CD14-positive monocyte (primary cell): Measurements from ENCODE around the gene APOBEC2. TPM values are rescaled to one million over a fixed set of nuclear protein-coding genes. Genes with fewer than 3 reads are reported as not detected.

ENCODE experiments used
- DNase-seq, 3 donors: peaks; one replicate each; pipeline ENCODE4 v3.0.0-alpha.2; 2011 to 2022
- H2AFZ ChIP-seq: 2 replicates; pipeline ENCODE4 v1.6.0; 2012; ENCODE audit warnings: mild to moderate bottlenecking, low read depth, low read length, inconsistent platforms; ENCODE audit not compliant: insufficient read depth, poor library complexity, severe bottlenecking
- H3K27ac ChIP-seq, 2 donors: 1 replicate in 1 of 2; 2 replicates in 1 of 2; pipeline ENCODE4 v1.5.1; 2012 to 2013; ENCODE audit warnings: low read length in 2 of 2, control low read depth in 1 of 2, inconsistent platforms in 1 of 2, low read depth in 1 of 2, mild to moderate bottlenecking in 1 of 2
- H3K27me3 ChIP-seq, 2 donors: one replicate each; pipeline versions ENCODE4 v1.6.0 to v1.6.1; 2011 to 2013; ENCODE audit warnings: low read length in 2 of 2; ENCODE audit not compliant: control insufficient read depth in 2 of 2, insufficient read depth in 2 of 2
- H3K36me3 ChIP-seq, 2 donors: replicated peaks in 1 of 2; 1 replicate in 1 of 2; 2 replicates in 1 of 2; pipeline versions ENCODE4 v1.5.1 to v1.6.1; 2012 to 2013; ENCODE audit warnings: low read length in 2 of 2, control low read depth in 1 of 2, inconsistent platforms in 1 of 2, mild to moderate bottlenecking in 1 of 2; ENCODE audit not compliant: insufficient read depth in 2 of 2, control insufficient read depth in 1 of 2
- H3K4me1 ChIP-seq, 2 donors: 1 replicate in 1 of 2; 2 replicates in 1 of 2; pipeline versions ENCODE4 v1.5.1 to v1.6.1; 2012 to 2013; ENCODE audit warnings: low read length in 2 of 2, control low read depth in 1 of 2, inconsistent platforms in 1 of 2, mild to moderate bottlenecking in 1 of 2, moderate library complexity in 1 of 2; ENCODE audit not compliant: insufficient read depth in 2 of 2, control insufficient read depth in 1 of 2
- H3K4me2 ChIP-seq: replicated peaks from 2 replicates; pipeline ENCODE3; 2012; ENCODE audit warnings: low read length, moderate library complexity, mild to moderate bottlenecking; ENCODE audit not compliant: poor library complexity, severe bottlenecking; ENCODE audit errors: extremely low read depth
- H3K4me3 ChIP-seq, 3 experiments: fragments of 200-600 bp in 1 of 3; sonication (generic) in 1 of 3; replicated peaks in 1 of 3; 1 replicate in 2 of 3; 2 replicates in 1 of 3; pipeline ENCODE4 v1.5.1; 2011 to 2013; ENCODE audit warnings: low read length in 3 of 3, mild to moderate bottlenecking in 3 of 3, control low read depth in 2 of 3, low read depth in 2 of 3, inconsistent platforms in 1 of 3, moderate library complexity in 1 of 3
- H3K79me2 ChIP-seq: 2 replicates; pipeline ENCODE4 v1.6.0; 2012; ENCODE audit warnings: mild to moderate bottlenecking, control low read depth, inconsistent platforms, low read length, moderate library complexity; ENCODE audit not compliant: insufficient read depth
- H3K9ac ChIP-seq: 2 replicates; pipeline ENCODE4 v1.6.0; 2017; ENCODE audit warnings: low read length, mild to moderate bottlenecking; ENCODE audit not compliant: insufficient read depth, poor library complexity, severe bottlenecking
- H3K9me3 ChIP-seq, 2 donors: replicated peaks in 1 of 2; 1 replicate in 1 of 2; 2 replicates in 1 of 2; pipeline versions ENCODE4 v1.5.1 to v1.6.1; 2012 to 2013; ENCODE audit warnings: low read length in 2 of 2, control low read depth in 1 of 2; ENCODE audit not compliant: control insufficient read depth in 1 of 2, insufficient read depth in 1 of 2
- H4K20me1 ChIP-seq: 2 replicates; pipeline ENCODE4 v1.6.0; 2012; ENCODE audit warnings: mild to moderate bottlenecking, low read length, control low read depth, moderate library complexity; ENCODE audit not compliant: insufficient read depth
- H3K27ac Mint-ChIP-seq, 7 donors: one replicate each; pipeline ENCODE4 v1.8.0; 2020; ENCODE audit warnings: mild to moderate bottlenecking in 7 of 7, mixed read lengths in 7 of 7, moderate library complexity in 6 of 7, inconsistent platforms in 2 of 7
- H3K27me3 Mint-ChIP-seq, 3 donors: one replicate each; pipeline ENCODE4 v1.8.0; 2021 to 2022; ENCODE audit warnings: low read depth in 3 of 3, mild to moderate bottlenecking in 3 of 3, mixed read lengths in 3 of 3, moderate library complexity in 3 of 3, inconsistent platforms in 1 of 3
- H3K36me3 Mint-ChIP-seq, 2 donors: one replicate each; pipeline ENCODE4 v1.8.0; 2020; ENCODE audit warnings: mixed read lengths in 2 of 2, inconsistent platforms in 1 of 2, mild to moderate bottlenecking in 1 of 2
- H3K4me1 Mint-ChIP-seq: one replicate; pipeline ENCODE4 v1.8.0; 2020; ENCODE audit warnings: mild to moderate bottlenecking, mixed read lengths
- H3K4me3 Mint-ChIP-seq, 2 donors: one replicate each; pipeline ENCODE4 v1.8.0; 2020; ENCODE audit warnings: mild to moderate bottlenecking in 2 of 2, mixed read lengths in 2 of 2, moderate library complexity in 1 of 2
- H3K9me3 Mint-ChIP-seq, 7 donors: one replicate each; pipeline ENCODE4 v1.8.0; 2020 to 2022; ENCODE audit warnings: mixed read lengths in 7 of 7, mild to moderate bottlenecking in 6 of 7, moderate library complexity in 6 of 7, inconsistent platforms in 2 of 7
- CTCF ChIP-seq: fragments of 200-600 bp; IDR thresholded peaks from one replicate; pipeline ENCODE4 v1.8.0; 2022; ENCODE audit warnings: antibody characterized with exemption, mild to moderate bottlenecking
- WGBS: methylation state at CpG from one replicate; pipeline ENCODE4 v1.1.5; 2013; ENCODE audit warnings: missing lambda C conversion rate; ENCODE audit not compliant: insufficient coverage; 5-methylcytosine and 5-hydroxymethylcytosine counted together
- intact Hi-C, 2 donors: fragments of 100-400 bp; cut with micrococcal nuclease; formaldehyde crosslinking; loops; one replicate each; pipeline versions ENCODE4 v1.15.0 to v1.15.1; 2023
- polyA plus RNA-seq, 3 donors: library from polyadenylated mRNA; depleted of rRNA in 1 of 3; unstranded in 2 of 3; stranded (reverse) in 1 of 3; fragments of 300-500 nt in 2 of 3; fragments of >200 nt in 1 of 3; fragmentation: Illumina TruSeq in 2 of 3; gene quantifications; 1 replicate in 2 of 3; 2 replicates in 1 of 3; pipeline ENCODE4 v1.2.3, GENCODE V29; 2012 to 2021

The APOBEC2 gene
- polyA plus RNA-seq, 3 donors = 0.14 to 0.42 TPM; not detected in 1

GRCh38 chr6:41046084-41046483 lies 6.9 kb upstream of the APOBEC2 start:
- H3K9ac ChIP-seq = no peak overlapping the region
- H3K27me3 Mint-ChIP-seq = peaks cover 0 to 4% (median 0%) of the 10 kb centered on the region in 3 donors
- TF ChIP-seq CTCF = no peak
- H3K36me3 ChIP-seq = no peaks in the 10 kb centered on the region
- peaks cover 3% of the 10 kb centered on the region in 2 donors for H3K4me1 ChIP-seq
- no peaks in the 10 kb centered on the region for H3K79me2 ChIP-seq
- no peak overlapping the region for H3K27ac Mint-ChIP-seq
- no peak for DNase-seq
- no peaks in the 10 kb centered on the region for H3K9me3 Mint-ChIP-seq
- no peaks in the 10 kb centered on the region for H4K20me1 ChIP-seq
- no peaks in the 10 kb centered on the region for H3K27me3 ChIP-seq
- WGBS = no CpG with 5 or more reads among the region's 1 CpG
- no peak overlapping the region for H3K27ac ChIP-seq
- H3K4me2 ChIP-seq = no peak overlapping the region
- H3K9me3 ChIP-seq = no peaks in the 10 kb centered on the region
- H3K4me3 ChIP-seq = no peak overlapping the region
- no peak overlapping the region for H2AFZ ChIP-seq
- H3K4me3 Mint-ChIP-seq = no peak overlapping the region
- H3K36me3 Mint-ChIP-seq = peaks cover 2 to 4% of the 10 kb centered on the region in 2 donors
- intact Hi-C loops = no loop called here
- no peaks in the 10 kb centered on the region for H3K4me1 Mint-ChIP-seq

GRCh38 chr6:41047306-41047705 lies 5.7 kb upstream of the APOBEC2 start:
- H3K27ac Mint-ChIP-seq = no peak overlapping the region
- no peaks in the 10 kb centered on the region for H3K36me3 ChIP-seq
- H2AFZ ChIP-seq = no peak overlapping the region
- no peak for DNase-seq
- H3K4me3 Mint-ChIP-seq = no peak overlapping the region
- no peak overlapping the region for H3K4me2 ChIP-seq
- no peaks in the 10 kb centered on the region for H4K20me1 ChIP-seq
- no peaks in the 10 kb centered on the region for H3K9me3 ChIP-seq
- H3K9ac ChIP-seq = no peak overlapping the region
- H3K4me1 Mint-ChIP-seq = peaks cover 12% of the 10 kb centered on the region
- H3K4me1 ChIP-seq = peaks cover 15% of the 10 kb centered on the region in 2 donors
- H3K9me3 Mint-ChIP-seq = no peaks in the 10 kb centered on the region
- H3K27me3 ChIP-seq = no peaks in the 10 kb centered on the region
- H3K27ac ChIP-seq = no peak overlapping the region
- peaks cover 0 to 4% (median 0%) of the 10 kb centered on the region in 3 donors for H3K27me3 Mint-ChIP-seq
- 93% methylated on average over 2 of the region's 2 CpGs for WGBS
- H3K36me3 Mint-ChIP-seq = peaks cover 2 to 4% of the 10 kb centered on the region in 2 donors
- H3K4me3 ChIP-seq = no peak overlapping the region
- no peak for TF ChIP-seq CTCF
- intact Hi-C loops = no loop called here
- H3K79me2 ChIP-seq = no peaks in the 10 kb centered on the region
